Transverse colon (tissue), 4 donors: Measurements from ENCODE around the gene CBLB. TPM values are rescaled to one million over a fixed set of nuclear protein-coding genes. Genes with fewer than 3 reads are reported as not detected.

Source experiments
- DNase-seq: peaks from one replicate; pipeline ENCODE4 v3.0.0-alpha.2; 2019
- H3K27ac ChIP-seq, 4 donors: fragments of 200-600 bp; sonication (generic); 2 replicates each; pipeline ENCODE4 v1.5.1; 2016 to 2018; ENCODE audit warnings: inconsistent platforms in 4 of 4
- H3K27me3 ChIP-seq: fragments of 200-600 bp; sonication (generic); 2 replicates; pipeline ENCODE4 v1.5.1; 2017; ENCODE audit warnings: inconsistent platforms
- H3K36me3 ChIP-seq, 4 donors: fragments of 200-600 bp; sonication (generic); 2 replicates each; pipeline ENCODE4 v1.5.1; 2017 to 2019; ENCODE audit warnings: inconsistent platforms in 4 of 4
- H3K4me1 ChIP-seq, 4 donors: fragments of 200-600 bp; sonication (generic); 2 replicates each; pipeline ENCODE4 v1.5.1; 2017 to 2020; ENCODE audit warnings: inconsistent platforms in 4 of 4
- H3K4me3 ChIP-seq, 4 donors: fragments of 200-600 bp; sonication (generic); 1 replicate in 1 of 4; 2 replicates in 3 of 4; pipeline versions ENCODE4 v1.5.1 to v1.6.1; 2017 to 2019; ENCODE audit warnings: inconsistent platforms in 4 of 4
- H3K9me3 ChIP-seq, 2 donors: fragments of 200-600 bp; sonication (generic); 2 replicates each; pipeline ENCODE4 v1.5.1; 2017 to 2019; ENCODE audit warnings: inconsistent platforms in 2 of 2
- EP300 ChIP-seq: sonication (generic); formaldehyde crosslinking; IDR thresholded peaks from one replicate; pipeline ENCODE4 v1.6.1; 2017; ENCODE audit warnings: antibody characterized with exemption, low read depth
- POLR2A ChIP-seq: fragments of 450-650 bp; IDR thresholded peaks from one replicate; pipeline ENCODE4 v1.6.1; 2016; ENCODE audit warnings: antibody characterized with exemption, mild to moderate bottlenecking, moderate library complexity
- POLR2AphosphoS5 ChIP-seq, 3 donors: sonication (generic); formaldehyde crosslinking; IDR thresholded peaks; one replicate each; pipeline ENCODE4 v1.6.1; 2016; ENCODE audit warnings: antibody characterized with exemption in 3 of 3
- WGBS, 2 donors: methylation state at CpG; one replicate each; pipeline ENCODE4 v1.1.5; 2018; ENCODE audit warnings: low coverage in 1 of 2; 5-methylcytosine and 5-hydroxymethylcytosine counted together
- in situ Hi-C, 4 donors: fragments of 200-750 bp; cut with MboI; loops; one replicate each; pipeline versions ENCODE4 v1.15.0 to v1.15.1; 2017; ENCODE audit warnings: low sequenced_read_pairs in 3 of 4, low pct_ligation_motif_present in 1 of 4, low pct_unique_long_range_greater_than_20kb in 1 of 4
- intact Hi-C: fragments of 100-400 bp; cut with DNase I; formaldehyde crosslinking; loops from one replicate; pipeline ENCODE4 v1.15.1; 2023; ENCODE audit warnings: low total_unique reads
- total RNA-seq, 4 donors: library from RNA; depleted of rRNA; stranded (reverse); fragments of >200 nt; gene quantifications; one replicate each; pipeline ENCODE4 v1.1.0, GENCODE V29; 2016
- TF ChIP-seq, protein P1 (sequence below), 5 experiments: fragments of 200-600 bp in 3 of 5; fragments of 450-650 bp in 2 of 5; sonication (generic) in 3 of 5; IDR thresholded peaks; 1 replicate in 2 of 5; 2 replicates in 3 of 5; pipeline ENCODE4 v1.5.1; 2016 to 2017; ENCODE audit warnings: antibody characterized with exemption in 5 of 5, inconsistent platforms in 3 of 5, mild to moderate bottlenecking in 2 of 5, moderate library complexity in 1 of 5

CBLB gene
- total RNA-seq, 4 donors from 2014 or later: 25.1 to 76.2 (median 63.6) TPM

DNA sequence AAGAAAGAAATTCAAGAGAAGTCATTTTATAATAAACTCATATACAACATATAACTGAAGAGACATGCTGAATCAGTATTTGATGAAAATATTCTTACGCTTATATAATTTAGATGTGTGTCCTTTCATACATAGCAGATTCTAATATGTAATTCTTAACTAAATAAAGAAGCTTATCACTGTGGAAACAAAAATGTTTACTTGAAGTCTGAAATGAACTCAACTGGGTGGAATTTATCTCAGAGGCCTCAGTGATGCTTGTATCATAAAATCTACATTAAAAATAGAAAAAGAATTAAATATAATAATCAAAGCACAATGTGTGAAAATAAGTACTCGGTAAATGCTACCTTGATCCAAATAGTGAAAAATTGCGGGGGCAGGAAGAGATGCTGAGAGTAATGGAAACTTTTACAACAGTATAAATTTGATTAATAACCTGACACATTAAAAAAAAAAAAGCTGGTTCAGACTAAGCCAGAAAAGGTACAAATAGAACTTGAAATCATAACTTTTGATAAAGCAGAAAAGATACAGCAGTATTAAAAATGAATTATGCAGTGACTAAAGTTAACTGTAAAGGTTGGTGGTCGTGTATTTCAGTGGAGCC, 12.0 kb upstream of the CBLB start:
- TF ChIP-seq, protein P1, sequence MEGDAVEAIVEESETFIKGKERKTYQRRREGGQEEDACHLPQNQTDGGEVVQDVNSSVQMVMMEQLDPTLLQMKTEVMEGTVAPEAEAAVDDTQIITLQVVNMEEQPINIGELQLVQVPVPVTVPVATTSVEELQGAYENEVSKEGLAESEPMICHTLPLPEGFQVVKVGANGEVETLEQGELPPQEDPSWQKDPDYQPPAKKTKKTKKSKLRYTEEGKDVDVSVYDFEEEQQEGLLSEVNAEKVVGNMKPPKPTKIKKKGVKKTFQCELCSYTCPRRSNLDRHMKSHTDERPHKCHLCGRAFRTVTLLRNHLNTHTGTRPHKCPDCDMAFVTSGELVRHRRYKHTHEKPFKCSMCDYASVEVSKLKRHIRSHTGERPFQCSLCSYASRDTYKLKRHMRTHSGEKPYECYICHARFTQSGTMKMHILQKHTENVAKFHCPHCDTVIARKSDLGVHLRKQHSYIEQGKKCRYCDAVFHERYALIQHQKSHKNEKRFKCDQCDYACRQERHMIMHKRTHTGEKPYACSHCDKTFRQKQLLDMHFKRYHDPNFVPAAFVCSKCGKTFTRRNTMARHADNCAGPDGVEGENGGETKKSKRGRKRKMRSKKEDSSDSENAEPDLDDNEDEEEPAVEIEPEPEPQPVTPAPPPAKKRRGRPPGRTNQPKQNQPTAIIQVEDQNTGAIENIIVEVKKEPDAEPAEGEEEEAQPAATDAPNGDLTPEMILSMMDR (IDR thresholded peaks at IDR 0.05): no peak
- TF ChIP-seq POLR2AphosphoS5 (IDR thresholded peaks at IDR 0.05): no peak
- TF ChIP-seq EP300: no peak
- TF ChIP-seq POLR2A: no peak
- in situ Hi-C loops: no loop called here
- intact Hi-C loops: no loop called here
- Histone ChIP-seq H3K27me3 (no peaks in the 10 kb centered on the region), H3K36me3 (no peaks in the 10 kb centered on the region), H3K4me3 (no peak overlapping the region), H3K27ac (no peak overlapping the region), H3K4me1 (peaks cover 0 to 26% (median 9%) of the 10 kb centered on the region in 4 donors), H3K9me3 (no peaks in the 10 kb centered on the region)
- 71 to 83% methylated on average over 4 of the region's 4 CpGs for WGBS, 2 donors
- DNase-seq: no peak

DNA sequence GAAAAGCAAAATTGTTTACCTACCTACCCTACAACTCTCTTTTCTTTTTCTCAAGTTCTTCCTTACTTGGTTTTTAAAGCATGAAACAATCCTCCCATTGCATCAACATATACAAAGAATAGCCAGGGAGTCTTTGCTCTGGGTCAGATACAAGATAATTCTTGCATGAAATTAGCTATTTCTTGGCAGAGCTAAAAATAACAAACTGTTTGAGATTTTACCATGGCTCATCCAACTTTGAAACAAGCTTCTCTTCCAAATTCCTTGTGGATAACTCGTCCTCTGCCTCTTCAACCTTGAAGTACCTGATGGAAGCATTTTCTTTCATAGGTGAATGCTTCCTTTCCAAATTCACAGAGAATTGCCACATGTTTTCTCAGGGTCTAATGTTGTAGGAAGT, 9.2 kb upstream of the CBLB start:
- Histone ChIP-seq H3K27ac (peak overlapping the region in 3 of 4 donors; percentile 43 to 66 (median 64)), H3K36me3 (no peaks in the 10 kb centered on the region), H3K27me3 (no peaks in the 10 kb centered on the region), H3K9me3 (no peaks in the 10 kb centered on the region), H3K4me1 (peaks cover 0 to 26% (median 9%) of the 10 kb centered on the region in 4 donors), H3K4me3 (no peak overlapping the region)
- no peak for DNase-seq
- intact Hi-C loops (no loop called here), in situ Hi-C loops (no loop called here)
- WGBS, 2 donors: 67 to 87% methylated on average over 1 of the region's 1 CpG
- TF ChIP-seq, protein P1 (IDR thresholded peaks at IDR 0.05): no peak
- TF ChIP-seq EP300 (no peak), POLR2AphosphoS5 (IDR thresholded peaks at IDR 0.05) (no peak), POLR2A (no peak)

DNA sequence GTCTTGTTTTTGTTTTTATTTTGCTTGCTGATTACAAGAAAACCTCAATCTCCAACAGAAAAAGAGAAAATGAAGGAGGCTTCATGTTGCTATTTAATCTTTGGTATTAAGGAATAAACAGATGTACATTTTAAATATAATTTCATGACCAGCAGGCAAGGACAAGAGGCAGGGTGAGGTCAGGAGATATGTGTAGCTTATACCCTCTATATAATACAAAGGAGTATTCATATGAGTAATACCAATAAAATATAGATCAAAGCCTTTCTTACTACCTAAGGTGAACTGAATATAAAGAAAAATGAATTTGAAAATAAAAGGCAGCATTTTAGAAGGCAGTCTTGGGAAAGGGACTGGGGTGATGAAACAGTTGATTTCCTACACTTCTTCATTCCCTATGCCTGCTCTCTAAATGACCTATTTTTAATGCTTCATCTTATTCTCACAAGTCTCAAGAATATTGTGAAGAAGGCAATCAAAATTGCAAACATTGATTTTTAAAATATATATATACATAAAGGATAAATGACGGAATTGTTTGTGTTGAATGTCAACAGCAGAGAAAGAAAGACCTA, 8.6 kb upstream of the CBLB start:
- Histone ChIP-seq H3K27ac (peak overlapping the region; percentile 42 to 66 (median 54)), H3K9me3 (no peaks in the 10 kb centered on the region), H3K4me3 (peak overlapping the region in 1 of 4 donors; percentile 17), H3K27me3 (no peaks in the 10 kb centered on the region), H3K36me3 (no peaks in the 10 kb centered on the region), H3K4me1 (peaks cover 0 to 26% (median 9%) of the 10 kb centered on the region in 4 donors)
- 45 to 55% methylated on average over 1 of the region's 1 CpG for WGBS, 2 donors
- in situ Hi-C loops: no loop called here
- no peak for DNase-seq
- TF ChIP-seq EP300 (no peak), POLR2AphosphoS5 (IDR thresholded peaks at IDR 0.05) (no peak), POLR2A (no peak)
- TF ChIP-seq, protein P1 (IDR thresholded peaks at IDR 0.05): no peak
- intact Hi-C loops: no loop called here

DNA sequence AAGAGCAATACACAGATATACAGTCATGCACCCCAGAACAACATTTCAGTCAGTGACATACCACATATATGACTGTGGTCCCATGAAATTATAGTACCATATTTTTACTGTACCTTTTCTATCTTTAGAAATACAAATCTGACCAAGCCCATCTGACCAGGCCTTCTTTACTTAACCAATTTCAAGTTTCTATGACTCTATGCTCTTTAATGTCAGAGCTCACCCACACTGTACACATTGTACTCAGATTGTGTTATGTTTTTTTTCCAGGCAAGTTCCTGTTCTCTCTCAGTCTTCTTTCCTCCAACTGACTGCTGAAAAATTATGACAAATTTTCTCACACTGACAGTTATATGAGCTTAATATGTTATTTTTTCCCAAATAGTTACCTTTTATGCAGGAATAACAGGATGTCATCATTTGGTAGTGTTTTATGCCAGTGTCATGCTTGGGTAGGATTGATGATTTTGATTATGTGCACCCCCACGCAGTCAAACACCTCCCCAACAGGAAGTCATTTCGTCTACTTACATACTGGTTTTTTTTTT, 8.0 kb upstream of the CBLB start:
- in situ Hi-C loops: no loop called here
- Histone ChIP-seq H3K4me1 (peaks cover 0 to 26% (median 9%) of the 10 kb centered on the region in 4 donors), H3K27me3 (no peaks in the 10 kb centered on the region), H3K9me3 (no peaks in the 10 kb centered on the region), H3K4me3 (peak overlapping the region in 1 of 4 donors; percentile 17), H3K27ac (peak overlapping the region; percentile 42 to 66 (median 54)), H3K36me3 (no peaks in the 10 kb centered on the region)
- DNase-seq: no peak
- 18% methylated on average over 2 of the region's 2 CpGs for WGBS, 2 donors
- intact Hi-C loops: no loop called here
- TF ChIP-seq, protein P1 (IDR thresholded peaks at IDR 0.05): no peak
- TF ChIP-seq POLR2AphosphoS5 (IDR thresholded peaks at IDR 0.05) (no peak), EP300 (no peak), POLR2A (no peak)
